Anterior cingulate cortex (tissue), 58 donors: Measurements from ENCODE around the gene SLX9.

Experiments used
- DNase-seq, 58 donors: peaks; one replicate each; lab custom pipeline; 2025; lab: John Stamatoyannopoulos, UW

Gene SLX9

DNA sequence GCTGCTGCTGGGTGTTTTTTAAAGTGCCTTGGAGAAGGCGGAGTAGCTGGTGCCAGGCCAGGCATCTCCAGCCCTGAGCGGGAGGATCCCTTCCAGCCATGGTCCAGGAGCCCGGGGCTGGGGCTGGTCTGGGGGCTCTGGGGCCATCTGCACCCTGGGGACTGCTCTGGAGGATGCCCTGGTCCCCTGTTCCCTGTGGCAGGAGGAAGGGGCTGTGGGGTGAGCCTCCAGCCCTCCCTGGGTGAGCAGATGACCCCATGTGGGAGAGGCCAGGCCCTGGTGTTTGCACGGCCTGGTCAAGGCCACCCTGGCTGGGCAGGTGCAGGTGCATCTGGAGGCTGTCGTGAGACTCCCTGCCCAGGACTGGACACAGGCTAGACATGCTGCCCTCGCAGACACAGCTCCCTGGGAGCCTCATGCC lies 56.7 kb downstream of the SLX9 start:
- no peak for DNase-seq

DNA sequence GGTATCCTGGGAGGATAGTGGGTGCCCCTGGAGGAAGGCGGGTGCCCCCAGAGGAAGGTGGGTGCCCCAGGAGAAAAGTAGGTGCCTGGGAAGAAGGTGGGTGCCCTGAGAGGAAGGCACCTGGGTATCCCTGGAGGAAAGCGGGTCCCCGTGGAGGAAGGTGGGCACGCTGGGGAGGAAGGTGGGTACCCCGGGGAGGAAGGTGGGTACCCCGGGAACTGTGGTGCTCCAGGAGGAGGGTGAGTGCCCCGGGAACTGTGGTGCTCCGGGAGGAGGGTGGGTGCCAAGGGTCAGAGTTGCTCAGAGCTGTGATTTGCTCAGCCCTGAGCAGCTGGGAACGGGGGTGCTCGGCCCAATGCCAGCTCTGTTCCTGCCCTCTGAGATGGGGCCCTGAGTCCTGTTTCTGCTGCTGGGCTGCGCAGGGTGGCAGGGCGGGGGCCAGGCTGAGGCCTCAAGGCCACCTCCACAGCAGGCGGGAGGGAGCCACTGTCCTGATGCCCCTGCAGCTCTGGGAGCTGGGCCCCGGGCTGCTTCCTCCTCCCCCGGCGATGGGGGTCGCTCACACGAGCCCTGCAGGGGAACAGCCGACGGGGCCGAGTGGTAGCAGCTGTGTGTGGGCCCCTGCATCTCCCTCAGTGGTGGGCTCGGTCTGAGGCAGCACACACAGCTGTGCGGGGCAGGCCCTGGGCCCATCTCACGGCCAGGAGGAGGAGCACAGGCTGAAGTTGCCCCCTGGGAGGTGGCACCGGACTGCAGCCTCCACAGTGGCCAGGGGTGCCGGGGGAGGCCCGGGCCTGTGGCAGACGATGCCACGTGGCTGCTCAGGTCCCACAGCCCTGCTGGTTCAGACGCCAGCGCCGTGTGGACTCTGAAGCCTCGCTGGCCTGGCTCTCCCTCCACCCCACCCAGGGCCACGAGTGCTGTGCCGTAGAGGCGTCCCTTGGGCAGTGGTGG lies 57.4 kb downstream of the SLX9 start:
- no peak for DNase-seq

DNA sequence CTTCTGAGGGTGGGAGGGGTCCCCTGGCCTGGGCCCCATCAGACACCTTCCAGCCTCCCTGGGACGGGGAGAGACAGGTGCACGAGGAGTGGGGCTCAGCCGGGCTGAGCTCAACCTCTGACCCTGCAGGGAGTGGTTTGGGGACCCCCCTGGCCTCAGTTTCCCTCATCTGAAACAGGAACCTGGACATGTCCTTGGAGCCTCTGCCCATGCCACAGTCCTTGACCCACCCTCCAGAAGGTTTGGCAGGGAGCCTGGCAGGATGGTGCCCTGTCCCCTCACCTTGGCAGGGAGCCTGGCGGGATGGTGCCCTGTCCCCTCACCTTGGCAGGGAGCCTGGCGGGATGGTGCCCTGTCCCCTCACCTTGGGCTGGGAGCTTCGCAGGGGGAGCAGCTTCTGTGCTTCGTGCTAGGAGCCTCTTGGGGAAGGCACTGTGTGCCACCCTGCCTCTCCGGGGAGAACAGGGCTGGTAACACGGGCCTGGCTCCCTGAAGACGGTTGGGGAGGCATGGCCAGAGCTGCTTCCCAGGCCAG lies 58.3 kb downstream of the SLX9 start:
- no peak for DNase-seq

DNA sequence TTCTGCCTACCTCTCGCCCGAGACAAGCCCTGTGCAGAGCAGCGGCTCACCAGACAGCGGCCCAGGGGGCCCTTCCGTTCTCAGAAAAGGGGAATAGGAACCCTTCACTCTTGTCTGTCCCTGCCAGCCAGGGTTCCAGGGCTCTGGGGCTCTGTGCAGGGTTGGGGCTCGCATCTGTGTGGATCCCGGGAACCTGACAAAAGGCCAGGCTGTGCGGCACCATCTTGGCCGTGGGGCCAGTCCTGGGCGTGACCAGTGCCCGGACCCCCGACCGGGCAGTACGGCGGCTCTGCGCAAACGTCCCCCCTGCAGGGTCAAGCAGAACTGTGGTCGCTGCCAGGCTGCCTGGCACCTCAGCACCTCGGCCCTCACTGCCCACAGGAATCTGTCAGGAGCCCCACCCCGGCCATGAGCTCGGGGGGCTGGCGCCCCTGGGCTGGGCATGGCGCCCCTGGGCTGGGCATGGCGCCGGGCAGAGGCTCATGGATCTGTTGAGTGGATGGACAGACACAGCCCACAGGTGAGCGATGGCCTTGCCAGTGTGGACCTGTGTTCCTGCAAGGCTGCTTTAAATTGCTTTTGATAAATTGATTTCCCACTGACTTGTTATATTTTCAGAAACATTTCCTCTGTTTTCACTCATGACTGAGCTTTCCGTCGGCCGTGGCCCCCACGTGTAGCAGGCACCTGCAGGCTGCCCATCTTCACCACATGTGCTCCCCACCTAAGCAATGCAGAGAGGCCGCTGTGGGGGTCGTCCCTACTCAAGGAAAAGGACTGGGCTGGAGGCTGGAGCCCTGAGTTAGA lies 59.0 kb downstream of the SLX9 start:
- no peak for DNase-seq

DNA sequence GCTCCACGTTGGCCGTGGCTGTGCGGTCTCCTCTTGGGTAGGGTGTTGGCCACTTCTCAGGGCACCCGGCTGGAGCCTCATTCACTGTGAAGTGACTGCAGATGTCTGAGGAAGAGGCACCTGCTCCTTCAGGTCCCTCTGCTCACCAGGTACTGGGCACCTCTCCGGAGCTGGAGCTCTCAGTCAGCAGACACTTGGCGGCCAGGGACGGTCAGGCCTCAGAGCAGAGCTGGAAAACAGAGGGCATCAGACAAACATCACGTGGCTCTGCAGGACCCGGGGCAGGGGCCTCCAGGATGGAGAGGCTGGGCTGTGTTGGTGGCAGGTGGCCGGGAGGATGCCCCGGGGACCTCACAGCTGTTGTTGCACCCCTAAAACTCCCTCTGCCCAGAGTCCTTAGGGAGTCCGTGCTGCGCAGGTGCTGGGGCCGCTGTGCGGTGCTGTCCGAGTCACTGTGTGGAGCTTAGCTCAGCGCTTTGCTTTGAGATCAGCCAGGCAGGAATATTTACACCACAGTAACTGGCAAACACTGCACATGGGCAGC lies 59.7 kb downstream of the SLX9 start:
- DNase-seq = no peak

DNA sequence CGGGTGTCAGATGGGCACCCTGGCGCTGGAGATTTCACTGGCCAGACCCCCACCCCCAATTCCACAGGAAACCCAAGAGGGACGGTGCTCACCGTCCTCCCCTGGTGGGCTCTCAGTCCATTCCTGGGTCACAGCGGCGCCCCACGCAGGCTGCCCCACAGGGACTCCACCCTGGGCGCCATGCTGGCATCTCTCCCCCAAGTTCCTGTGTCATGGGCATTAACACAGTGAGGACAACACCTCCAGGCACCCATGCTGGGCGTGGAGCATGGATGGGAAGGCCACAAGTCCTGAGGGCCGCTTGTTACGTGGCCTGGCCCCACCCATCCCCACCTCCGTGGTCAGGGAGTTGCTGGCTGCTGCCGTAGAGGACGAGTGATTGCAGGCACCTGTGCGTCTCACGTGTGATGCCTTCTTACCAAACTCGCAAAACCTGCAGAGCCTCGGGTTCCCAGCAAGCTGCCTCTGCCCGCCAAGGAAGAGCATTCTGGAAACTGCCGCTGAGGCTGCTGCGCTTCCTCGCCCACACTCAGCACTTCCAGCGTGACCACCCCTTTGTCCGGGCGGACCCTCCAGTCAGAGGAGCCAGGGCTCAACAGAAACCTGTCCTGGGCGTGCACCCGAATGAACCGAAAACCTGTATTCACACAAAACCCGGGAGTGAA lies 60.3 kb downstream of the SLX9 start:
- DNase-seq = no peak

DNA sequence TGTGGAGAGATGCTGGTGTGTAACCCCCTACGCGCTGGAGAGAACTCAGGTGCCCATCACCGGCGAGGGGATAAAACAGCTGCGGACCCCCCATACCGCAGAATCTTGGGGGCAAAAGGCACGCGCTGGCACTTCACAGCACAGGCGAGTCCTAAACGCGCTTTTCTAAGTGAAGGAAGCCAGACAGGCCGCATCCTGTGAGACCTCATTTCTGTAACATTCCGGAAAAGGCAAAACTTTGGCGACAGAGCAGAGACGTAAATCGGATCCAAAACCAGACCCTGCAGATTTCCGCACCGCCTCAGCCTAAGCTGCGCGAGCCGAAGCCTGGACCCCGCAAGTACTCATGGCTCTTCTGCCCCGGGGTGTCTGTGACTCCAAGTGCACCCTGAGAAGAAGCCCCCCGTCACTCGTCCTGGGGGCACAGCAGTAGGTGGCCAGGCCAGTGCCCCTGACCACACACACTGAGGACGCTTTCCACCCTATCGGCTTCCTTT lies 60.9 kb downstream of the SLX9 start:
- DNase-seq = no peak

DNA sequence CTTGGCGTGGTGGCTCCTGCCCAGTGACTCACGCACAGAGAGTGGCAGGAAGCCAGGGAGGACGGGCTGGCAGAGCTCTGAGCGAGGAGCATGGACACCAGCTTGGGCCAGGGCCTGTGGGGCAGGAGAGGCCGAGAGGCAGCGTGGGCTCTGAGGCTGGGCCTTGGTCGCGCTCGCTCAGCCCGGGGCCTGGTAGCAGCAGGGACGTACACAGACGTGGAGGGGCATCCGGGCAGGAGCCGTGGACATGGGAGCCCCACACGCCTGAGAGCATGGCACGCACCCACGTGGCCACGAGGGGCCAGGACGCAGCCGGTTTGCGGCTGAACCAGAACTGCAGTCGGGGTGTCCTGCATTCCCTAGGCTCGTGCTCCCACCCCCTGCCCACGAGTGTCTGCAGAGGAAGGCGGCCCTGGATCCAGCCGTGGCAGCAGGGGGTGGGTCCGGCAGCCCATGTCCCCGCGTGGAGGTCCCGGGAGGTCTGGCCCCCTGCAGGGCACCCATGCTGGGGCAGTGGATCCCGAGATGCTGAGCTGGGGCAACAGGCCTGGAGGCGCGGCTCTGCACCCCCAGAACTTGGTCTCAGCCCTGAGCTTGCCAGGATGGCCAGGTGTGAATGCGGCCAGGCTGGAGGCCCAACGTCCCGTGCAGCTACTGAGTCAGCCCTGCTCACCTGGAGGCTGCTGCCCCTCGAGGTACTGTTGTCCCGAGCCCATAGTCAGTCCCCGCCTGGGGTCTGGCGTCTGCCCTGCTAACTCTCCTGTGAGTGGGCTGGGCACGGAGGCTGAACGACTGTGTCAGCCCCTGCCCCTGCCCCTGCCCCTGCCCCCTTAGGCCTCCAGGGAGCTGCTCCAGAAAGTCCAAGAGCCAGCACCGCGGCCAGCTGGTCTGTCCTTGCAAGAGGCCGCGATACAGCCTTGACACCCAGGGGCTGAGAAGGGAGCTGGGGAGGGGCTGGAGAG lies 61.6 kb downstream of the SLX9 start:
- peak in 26 of 58 donors; percentile 3 to 57 (median 29) for DNase-seq

DNA sequence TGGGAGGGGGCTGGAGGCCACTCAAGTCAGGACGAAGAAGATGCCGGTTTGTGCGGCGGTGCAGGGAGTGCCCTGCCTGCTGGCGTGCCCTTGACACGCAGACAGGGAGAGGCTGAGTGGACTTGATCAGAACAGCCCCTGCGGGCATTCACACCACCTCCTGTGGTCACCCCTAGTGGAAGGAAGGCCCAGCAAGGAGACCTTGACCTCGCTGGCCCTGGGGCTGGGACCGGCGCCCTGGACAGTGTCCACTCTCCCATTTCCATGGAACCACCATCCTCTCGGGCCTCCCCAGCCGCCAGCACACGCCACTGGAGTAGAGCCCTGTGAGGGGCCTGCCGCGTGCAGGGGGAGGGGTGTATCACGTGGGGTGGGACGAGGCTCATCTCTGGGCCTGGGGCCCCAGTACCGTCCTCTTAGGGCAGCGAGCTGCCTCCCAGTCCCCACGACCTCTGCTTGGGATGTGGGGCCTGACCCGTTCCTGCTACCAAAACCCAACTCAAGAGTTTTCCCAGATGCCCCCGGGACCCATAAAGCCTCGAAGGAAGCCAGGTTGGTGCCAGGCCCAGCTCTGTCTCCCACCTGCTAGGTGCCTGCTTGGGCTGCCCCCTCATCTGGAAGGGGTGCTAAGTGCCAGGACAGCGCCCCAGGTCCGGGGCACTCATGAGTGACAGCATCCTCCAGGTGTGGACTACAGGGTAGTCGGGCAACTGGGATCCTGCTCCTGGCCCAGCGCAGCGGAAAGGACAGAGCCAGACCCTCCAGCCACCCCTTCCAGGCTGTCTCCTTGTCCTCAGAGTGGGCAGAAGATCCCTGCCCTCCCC lies 62.8 kb downstream of the SLX9 start:
- no peak for DNase-seq

DNA sequence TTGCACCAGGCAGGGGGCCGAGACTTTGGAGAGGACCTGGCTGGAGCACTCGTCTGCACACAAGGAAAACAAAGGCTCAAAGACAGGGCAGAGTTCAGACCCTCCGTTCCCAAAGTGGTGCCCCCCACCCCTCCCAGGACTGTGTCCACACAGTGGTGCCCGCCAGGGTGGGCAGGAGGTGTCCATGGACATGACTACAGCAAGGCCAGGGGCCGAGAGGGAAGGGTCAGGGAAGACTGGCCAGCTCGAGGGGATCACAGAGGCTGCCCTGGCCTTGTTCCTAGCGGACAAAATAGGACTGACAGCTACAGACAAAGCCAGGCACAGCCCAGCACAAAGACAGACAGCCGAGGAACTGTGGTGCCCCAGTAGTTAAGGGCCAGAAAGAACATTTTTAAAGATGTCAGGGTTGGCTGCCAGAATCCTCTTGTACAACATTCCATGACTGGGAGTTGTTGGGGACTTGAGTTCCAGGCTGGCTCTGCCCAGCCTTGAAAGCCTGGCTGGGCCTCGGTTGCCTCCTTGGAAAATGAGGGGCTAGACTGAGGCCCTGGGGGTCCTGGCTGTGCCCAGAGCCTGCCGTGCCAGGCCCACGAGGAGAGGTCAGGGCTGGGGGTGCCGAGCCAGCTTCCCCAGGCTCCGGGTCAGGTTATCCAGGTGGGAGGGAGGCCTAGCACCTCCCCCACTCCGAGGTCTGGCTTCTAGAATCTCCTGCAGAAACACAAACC lies 63.7 kb downstream of the SLX9 start:
- DNase-seq = peak in 10 of 58 donors; percentile 17 to 41 (median 24)

DNA sequence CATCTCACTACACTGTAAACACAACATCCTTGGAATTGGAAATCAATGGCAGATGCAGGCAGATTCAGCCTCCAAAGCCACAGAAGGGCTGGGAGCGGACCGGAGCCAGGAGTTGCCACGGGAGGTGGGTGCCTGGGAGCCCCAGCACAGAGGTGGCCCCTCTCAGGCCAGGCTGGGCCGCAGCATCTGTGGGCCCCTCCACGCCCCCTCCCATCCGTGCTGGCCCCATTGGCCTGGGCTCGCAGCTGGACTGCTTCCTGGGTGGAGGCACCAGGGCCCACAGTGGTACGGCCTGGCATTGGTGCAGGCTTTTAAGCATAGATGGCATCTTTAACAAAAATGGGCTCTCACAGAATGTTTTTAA lies 64.2 kb downstream of the SLX9 start:
- DNase-seq = no peak

DNA sequence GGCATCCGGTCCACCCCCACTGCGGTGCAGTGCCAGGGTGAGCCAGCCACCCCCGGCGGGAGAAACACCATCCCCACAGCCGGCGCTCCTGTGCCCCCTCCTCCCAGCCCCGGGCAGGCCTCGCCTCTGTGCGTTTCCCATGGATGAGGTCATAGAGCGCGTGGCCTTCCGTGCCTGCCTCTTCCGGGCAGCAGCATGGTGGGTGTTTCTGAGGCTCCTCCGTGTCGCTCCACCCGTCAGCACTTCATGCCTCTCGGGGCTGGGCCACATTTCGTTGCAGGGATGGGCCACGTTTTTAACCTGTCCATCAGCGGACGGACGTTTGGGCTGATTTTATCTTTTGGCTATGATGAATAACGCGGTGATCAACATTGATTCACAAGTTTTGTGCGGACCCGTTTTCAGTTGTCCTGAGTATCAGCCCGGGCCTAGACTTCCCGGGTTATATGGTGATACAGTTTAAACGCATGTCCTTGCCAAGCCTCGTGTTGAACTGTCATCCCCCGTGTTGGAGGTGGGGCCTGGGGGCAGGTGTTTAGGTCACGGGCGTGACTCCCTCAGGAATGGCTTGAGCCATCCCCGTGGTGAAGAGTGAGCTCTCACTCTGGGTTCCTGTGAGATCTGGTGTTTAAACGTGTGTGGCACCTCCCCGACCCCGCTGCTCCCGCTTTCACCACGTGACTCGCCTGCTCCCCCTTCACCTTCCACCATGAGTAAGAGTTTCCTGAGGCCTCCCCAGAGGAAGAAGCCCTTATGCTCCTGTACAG lies 64.8 kb downstream of the SLX9 start:
- DNase-seq = no peak

DNA sequence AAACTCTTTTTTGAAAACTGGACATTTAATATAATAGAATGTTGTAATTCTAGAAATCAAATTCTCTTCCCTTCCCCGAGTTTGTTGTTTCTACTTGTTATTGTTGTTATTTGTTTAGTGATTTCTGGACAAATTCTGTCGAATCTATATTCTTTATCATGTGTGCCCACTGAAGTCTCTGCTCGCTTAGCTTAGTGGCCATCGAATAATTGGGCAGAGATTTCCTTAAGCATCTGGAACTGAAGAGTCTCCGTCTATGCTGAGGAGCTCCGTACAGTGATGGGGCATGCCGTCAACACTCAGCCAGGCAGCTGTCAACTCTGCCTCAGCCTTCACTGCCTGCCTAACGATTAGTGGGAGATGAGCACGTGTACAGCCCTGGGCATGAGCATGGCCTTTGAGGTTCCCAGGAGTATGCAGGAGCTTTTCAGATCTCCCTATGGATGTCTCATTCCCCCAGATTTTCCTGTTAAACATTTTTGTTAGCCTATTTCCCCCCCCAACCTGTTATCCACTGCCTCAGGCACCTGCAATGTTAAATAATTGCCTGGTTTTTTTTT lies 66.8 kb downstream of the SLX9 start:
- DNase-seq = no peak

DNA sequence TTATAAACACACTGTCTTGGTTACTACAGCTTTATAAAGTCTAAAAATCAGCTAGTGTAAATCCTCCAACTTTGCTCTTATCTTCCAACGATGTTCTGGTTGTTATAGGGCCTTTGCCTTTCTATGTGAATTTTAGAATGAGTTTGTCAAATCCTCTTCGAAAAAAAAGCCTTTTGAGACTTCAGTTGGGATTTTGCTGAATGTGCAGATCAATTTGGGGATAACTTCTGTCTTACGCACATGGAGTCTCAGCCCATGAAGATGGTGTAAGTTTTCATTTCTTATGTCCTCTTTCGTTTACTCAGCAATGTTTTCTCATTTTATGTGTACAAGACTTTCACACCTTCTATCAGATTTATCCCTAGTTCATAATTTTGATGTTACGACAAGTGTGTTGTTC lies 69.8 kb downstream of the SLX9 start:
- DNase-seq = no peak

DNA sequence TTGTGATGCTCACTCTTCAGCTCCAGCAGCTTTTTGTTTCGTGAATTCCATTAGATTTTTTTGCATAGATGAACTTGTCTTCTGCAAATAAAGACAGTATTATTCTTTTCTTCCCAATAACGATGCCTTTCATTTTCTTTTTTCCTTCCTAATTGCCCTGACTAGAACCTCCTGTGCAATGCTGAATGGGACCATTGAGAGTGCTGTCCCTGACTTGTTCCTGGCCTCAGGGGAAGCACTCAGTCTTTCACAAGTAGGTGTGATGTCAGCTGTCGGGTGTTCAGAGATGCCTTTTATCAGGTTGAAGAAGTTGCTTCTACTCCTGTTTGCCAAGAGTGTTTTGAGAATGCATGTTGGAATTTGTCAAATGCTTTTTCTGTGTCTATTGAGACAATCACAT lies 70.3 kb downstream of the SLX9 start:
- DNase-seq = no peak

DNA sequence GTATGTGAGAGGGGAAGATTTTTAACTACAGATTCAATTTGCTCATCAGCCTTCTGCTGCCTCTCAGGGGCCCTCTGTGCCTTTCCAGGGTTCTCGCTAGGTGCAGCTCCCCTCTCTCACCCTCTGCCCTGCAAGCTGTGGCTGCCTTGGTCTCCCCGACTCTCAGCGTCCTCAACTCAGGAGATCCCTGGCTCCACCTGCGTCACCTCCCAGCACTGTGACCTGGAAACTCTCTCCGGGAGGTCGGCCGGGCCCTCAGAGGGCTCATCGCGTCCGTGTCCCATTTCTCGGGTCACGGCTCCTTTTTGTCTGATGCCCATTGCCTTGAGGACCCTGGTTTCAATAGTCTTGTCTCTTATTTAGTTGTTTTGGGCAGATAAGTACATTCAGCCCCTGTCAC lies 71.0 kb downstream of the SLX9 start:
- DNase-seq = no peak
